ENCODE measurements around the gene GBP3.

DNA sequence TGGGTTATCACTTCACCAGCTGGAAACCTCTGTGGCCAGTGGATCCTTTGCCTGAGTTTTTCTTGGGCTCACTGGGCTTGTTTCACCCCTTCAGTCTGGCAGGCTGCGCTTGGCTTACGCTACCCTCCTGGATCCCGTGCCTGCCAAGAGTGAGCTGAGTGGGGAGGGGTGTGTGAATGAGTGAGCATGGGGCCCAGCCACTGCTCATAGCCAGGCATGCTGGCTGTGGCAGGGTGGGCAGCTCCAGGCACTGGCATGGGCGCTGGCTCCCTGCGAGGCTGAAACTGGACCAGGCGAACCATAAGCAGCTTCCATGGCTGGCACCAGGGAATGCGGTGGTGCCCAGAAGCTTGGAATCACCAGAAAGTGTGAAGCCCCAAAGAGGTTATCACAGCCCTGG is 19.8 kb upstream of the GBP3 start:
- TF ChIP-seq YY1 (IDR thresholded peaks at IDR 0.05; ENCODE audit: insufficient read depth, insufficient read length) (no peak), ZNF274 (IDR thresholded peaks at IDR 0.05; ENCODE audit: low read depth, low read length) (no peak)

Data from NT2/D1 (cell line).